GM12873 (cell line): ENCODE measurements around the gene ANO8.

ENCODE experiments used
- CTCF ChIP-seq: IDR thresholded peaks from 2 replicates; pipeline ENCODE4 v1.5.1; 2012; ENCODE audit warnings: low read depth, mild to moderate bottlenecking, moderate library complexity, low read length, control low read depth; ENCODE audit not compliant: insufficient read depth; ENCODE audit errors: missing control alignments

ANO8 gene

GRCh38 chr19:17365361-17365760 lies 30.7 kb upstream of the ANO8 start:
- no peak for TF ChIP-seq CTCF

GRCh38 chr19:17359905-17360800 lies 25.5 kb upstream of the ANO8 start:
- TF ChIP-seq CTCF: no peak

- no peak for TF ChIP-seq CTCF
Measured at GRCh38 chr19:17358395-17358794, 23.7 kb upstream of the ANO8 start.

GRCh38 chr19:17357724-17358123 lies 23.1 kb upstream of the ANO8 start:
- TF ChIP-seq CTCF: no peak

- TF ChIP-seq CTCF: no peak
Measured at GRCh38 chr19:17357078-17357666, 22.5 kb upstream of the ANO8 start.

- TF ChIP-seq CTCF: no peak
Measured at GRCh38 chr19:17353386-17353785, 18.7 kb upstream of the ANO8 start.

GRCh38 chr19:17352608-17353280 lies 18.1 kb upstream of the ANO8 start:
- TF ChIP-seq CTCF: no peak
